D341Med (cell line): ENCODE data around the gene RSPH3.
"Not testable (repeated sequence)": the region's sequence is repeated elsewhere in the genome, so short reads cannot be mapped to it uniquely, and the experiment has no call there.

ENCODE experiments used
- DNase-seq: peaks from one replicate; pipeline ENCODE4 v3.0.0; 2012; ENCODE audit warnings: low spot score

RSPH3 gene

GRCh38 chr6:158972241-158973233 is 27.5 kb downstream of the RSPH3 start:
- DNase-seq: peak; percentile 36

GRCh38 chr6:158970640-158971275 is 29.2 kb downstream of the RSPH3 start:
- no peak for DNase-seq

- DNase-seq: no peak
Observed at GRCh38 chr6:158969148-158969547, 30.9 kb downstream of the RSPH3 start.

- DNase-seq: no peak
Observed at GRCh38 chr6:158963020-158963808, 36.8 kb downstream of the RSPH3 start.

GRCh38 chr6:158962371-158962770 is 37.6 kb downstream of the RSPH3 start:
- no peak for DNase-seq

GRCh38 chr6:158960026-158960425 is 40.0 kb downstream of the RSPH3 start:
- DNase-seq: no peak

- DNase-seq: no peak
Observed at GRCh38 chr6:158959552-158959951, 40.5 kb downstream of the RSPH3 start.

GRCh38 chr6:158958504-158959386 is 41.3 kb downstream of the RSPH3 start:
- DNase-seq: no peak

- no peak for DNase-seq
Observed at GRCh38 chr6:158955255-158955654, 44.7 kb downstream of the RSPH3 start.

GRCh38 chr6:158954753-158955152 is 45.2 kb downstream of the RSPH3 start:
- DNase-seq: no peak

GRCh38 chr6:158952011-158952410 is 48.0 kb downstream of the RSPH3 start:
- DNase-seq: not testable (repeated sequence)

GRCh38 chr6:158951565-158951964 is 48.4 kb downstream of the RSPH3 start:
- DNase-seq: not testable (repeated sequence)

- no peak for DNase-seq
Observed at GRCh38 chr6:158947284-158947683, 52.7 kb downstream of the RSPH3 start.

- no peak for DNase-seq
Observed at GRCh38 chr6:158943380-158944032, 56.5 kb downstream of the RSPH3 start.

GRCh38 chr6:158942349-158942748 is 57.7 kb downstream of the RSPH3 start:
- DNase-seq: no peak

GRCh38 chr6:158941246-158941645 is 58.8 kb downstream of the RSPH3 start:
- DNase-seq: no peak

- no peak for DNase-seq
Observed at GRCh38 chr6:158939255-158940159, 60.5 kb downstream of the RSPH3 start.

- no peak for DNase-seq
Observed at GRCh38 chr6:158938811-158939254, 61.2 kb downstream of the RSPH3 start.

GRCh38 chr6:158938220-158938619 is 61.8 kb downstream of the RSPH3 start:
- DNase-seq: no peak

GRCh38 chr6:158934157-158934556 is 65.8 kb downstream of the RSPH3 start:
- no peak for DNase-seq
